Activated T-cell treated with anti-CD3 and anti-CD28 coated beads, Interleukin-2, amount 50 U/mL, for 24 hours (primary cell): ENCODE measurements around the gene SLC26A8.
"Not testable (repeated sequence)": the region's sequence is repeated elsewhere in the genome, so short reads cannot be mapped to it uniquely, and the experiment has no call there.

Experiments
- DNase-seq: peaks from one replicate; pipeline ENCODE4 v3.0.0-alpha.2; 2020
- H3K27ac Mint-ChIP-seq: 2 replicates; pipeline ENCODE4 v1.8.0; 2020; ENCODE audit warnings: mild to moderate bottlenecking, mixed read lengths
- H3K27me3 Mint-ChIP-seq: 2 replicates; pipeline ENCODE4 v1.8.0; 2020; ENCODE audit warnings: mixed read lengths
- H3K36me3 Mint-ChIP-seq: 2 replicates; pipeline ENCODE4 v1.8.0; 2020; ENCODE audit warnings: low read depth, mixed read lengths
- H3K4me1 Mint-ChIP-seq: 2 replicates; pipeline ENCODE4 v1.8.0; 2020; ENCODE audit warnings: low read depth, mixed read lengths
- H3K4me3 Mint-ChIP-seq: 2 replicates; pipeline ENCODE4 v1.8.0; 2020; ENCODE audit warnings: mild to moderate bottlenecking, moderate library complexity, mixed read lengths
- H3K9me3 Mint-ChIP-seq: 2 replicates; pipeline ENCODE4 v1.8.0; 2020; ENCODE audit warnings: mixed read lengths

The SLC26A8 gene

GRCh38 chr6:35967076-35967774 lies 57.2 kb downstream of the SLC26A8 start:
- no peaks in the 10 kb centered on the region for H3K4me1 Mint-ChIP-seq
- H3K27ac Mint-ChIP-seq = no peak overlapping the region
- H3K27me3 Mint-ChIP-seq = peaks cover 5% of the 10 kb centered on the region
- DNase-seq = no peak
- no peaks in the 10 kb centered on the region for H3K36me3 Mint-ChIP-seq
- no peaks in the 10 kb centered on the region for H3K9me3 Mint-ChIP-seq
- no peak overlapping the region for H3K4me3 Mint-ChIP-seq

- H3K27ac Mint-ChIP-seq = no peak overlapping the region
- no peaks in the 10 kb centered on the region for H3K9me3 Mint-ChIP-seq
- H3K4me1 Mint-ChIP-seq = no peaks in the 10 kb centered on the region
- peaks cover 11% of the 10 kb centered on the region for H3K27me3 Mint-ChIP-seq
- no peak for DNase-seq
- H3K36me3 Mint-ChIP-seq = no peaks in the 10 kb centered on the region
- no peak overlapping the region for H3K4me3 Mint-ChIP-seq
These were observed 61.5 kb downstream of the SLC26A8 start for GRCh38 chr6:35962779-35963560.

GRCh38 chr6:35960187-35960586 lies 64.3 kb downstream of the SLC26A8 start:
- no peak overlapping the region for H3K27ac Mint-ChIP-seq
- H3K27me3 Mint-ChIP-seq = peaks cover 11% of the 10 kb centered on the region
- H3K36me3 Mint-ChIP-seq = no peaks in the 10 kb centered on the region
- H3K4me3 Mint-ChIP-seq = no peak overlapping the region
- H3K9me3 Mint-ChIP-seq = no peaks in the 10 kb centered on the region
- no peaks in the 10 kb centered on the region for H3K4me1 Mint-ChIP-seq
- no peak for DNase-seq

- Mint-ChIP-seq H3K9me3 (no peaks in the 10 kb centered on the region), H3K36me3 (no peaks in the 10 kb centered on the region)
- DNase-seq = no peak
These were observed 68.5 kb downstream of the SLC26A8 start for GRCh38 chr6:35955970-35956369.

GRCh38 chr6:35955521-35955920 lies 68.9 kb downstream of the SLC26A8 start:
- no peak for DNase-seq
- Mint-ChIP-seq H3K4me3 (no peak overlapping the region), H3K27ac (no peak overlapping the region), H3K36me3 (no peaks in the 10 kb centered on the region), H3K9me3 (no peaks in the 10 kb centered on the region), H3K27me3 (peaks cover 6% of the 10 kb centered on the region), H3K4me1 (peaks cover 11% of the 10 kb centered on the region)

More at GRCh38 chr6:35955970-35956369, 68.5 kb downstream of the SLC26A8 start:
- peaks cover 6% of the 10 kb centered on the region for H3K27me3 Mint-ChIP-seq
- H3K4me1 Mint-ChIP-seq = peaks cover 11% of the 10 kb centered on the region
- H3K4me3 Mint-ChIP-seq = no peak overlapping the region
- no peak overlapping the region for H3K27ac Mint-ChIP-seq

- Mint-ChIP-seq H3K4me3 (no peak overlapping the region), H3K4me1 (peaks cover 11% of the 10 kb centered on the region), H3K36me3 (no peaks in the 10 kb centered on the region), H3K9me3 (no peaks in the 10 kb centered on the region), H3K27me3 (peaks cover 6% of the 10 kb centered on the region), H3K27ac (no peak overlapping the region)
- DNase-seq = no peak
These were observed 69.4 kb downstream of the SLC26A8 start for GRCh38 chr6:35955071-35955470.

GRCh38 chr6:35954333-35954732 lies 70.1 kb downstream of the SLC26A8 start:
- no peak overlapping the region for H3K4me3 Mint-ChIP-seq
- H3K4me1 Mint-ChIP-seq = peaks cover 11% of the 10 kb centered on the region

GRCh38 chr6:35948725-35949124 lies 75.7 kb downstream of the SLC26A8 start:
- no peaks in the 10 kb centered on the region for H3K36me3 Mint-ChIP-seq
- no peak for DNase-seq

More at GRCh38 chr6:35954333-35954732, 70.1 kb downstream of the SLC26A8 start:
- H3K36me3 Mint-ChIP-seq = no peaks in the 10 kb centered on the region
- no peaks in the 10 kb centered on the region for H3K9me3 Mint-ChIP-seq
- DNase-seq = no peak
- H3K27ac Mint-ChIP-seq = no peak overlapping the region
- H3K27me3 Mint-ChIP-seq = peaks cover 6% of the 10 kb centered on the region

GRCh38 chr6:35945650-35946025 lies 78.8 kb downstream of the SLC26A8 start:
- no peaks in the 10 kb centered on the region for H3K36me3 Mint-ChIP-seq
- no peak overlapping the region for H3K27ac Mint-ChIP-seq
- H3K4me3 Mint-ChIP-seq = no peak overlapping the region

More at GRCh38 chr6:35948725-35949124, 75.7 kb downstream of the SLC26A8 start:
- Mint-ChIP-seq H3K4me3 (no peak overlapping the region), H3K27me3 (no peaks in the 10 kb centered on the region), H3K9me3 (no peaks in the 10 kb centered on the region), H3K27ac (no peak overlapping the region), H3K4me1 (peaks cover 11% of the 10 kb centered on the region)

GRCh38 chr6:35943390-35943789 lies 81.1 kb downstream of the SLC26A8 start:
- Mint-ChIP-seq H3K27me3 (no peaks in the 10 kb centered on the region), H3K4me1 (no peaks in the 10 kb centered on the region), H3K27ac (no peak overlapping the region), H3K9me3 (peaks cover 2% of the 10 kb centered on the region), H3K4me3 (no peak overlapping the region), H3K36me3 (no peaks in the 10 kb centered on the region)
- DNase-seq = no peak

More at GRCh38 chr6:35945650-35946025, 78.8 kb downstream of the SLC26A8 start:
- Mint-ChIP-seq H3K9me3 (peaks cover 2% of the 10 kb centered on the region), H3K27me3 (no peaks in the 10 kb centered on the region), H3K4me1 (no peaks in the 10 kb centered on the region)
- no peak for DNase-seq

- H3K9me3 Mint-ChIP-seq = peaks cover 2% of the 10 kb centered on the region
- no peak for DNase-seq
These were observed 82.1 kb downstream of the SLC26A8 start for GRCh38 chr6:35942355-35942754.

GRCh38 chr6:35941170-35941569 lies 83.3 kb downstream of the SLC26A8 start:
- H3K4me3 Mint-ChIP-seq, DNase-seq, H3K9me3 Mint-ChIP-seq, H3K4me1 Mint-ChIP-seq, H3K27me3 Mint-ChIP-seq, H3K27ac Mint-ChIP-seq, H3K36me3 Mint-ChIP-seq: not testable (repeated sequence)

More at GRCh38 chr6:35942355-35942754, 82.1 kb downstream of the SLC26A8 start:
- H3K4me1 Mint-ChIP-seq = no peaks in the 10 kb centered on the region
- no peak overlapping the region for H3K27ac Mint-ChIP-seq
- H3K4me3 Mint-ChIP-seq = no peak overlapping the region
- no peaks in the 10 kb centered on the region for H3K27me3 Mint-ChIP-seq
- no peaks in the 10 kb centered on the region for H3K36me3 Mint-ChIP-seq

GRCh38 chr6:35940014-35940413 lies 84.4 kb downstream of the SLC26A8 start:
- H3K9me3 Mint-ChIP-seq, H3K4me3 Mint-ChIP-seq, H3K4me1 Mint-ChIP-seq, H3K36me3 Mint-ChIP-seq, H3K27ac Mint-ChIP-seq, H3K27me3 Mint-ChIP-seq, DNase-seq: not testable (repeated sequence)

- not testable (repeated sequence) for H3K4me3 Mint-ChIP-seq, H3K36me3 Mint-ChIP-seq, H3K4me1 Mint-ChIP-seq, H3K9me3 Mint-ChIP-seq, DNase-seq, H3K27ac Mint-ChIP-seq, H3K27me3 Mint-ChIP-seq
These were observed 85.2 kb downstream of the SLC26A8 start for GRCh38 chr6:35939259-35939658.

- DNase-seq = no peak
- H3K4me3 Mint-ChIP-seq = no peak overlapping the region
- no peaks in the 10 kb centered on the region for H3K36me3 Mint-ChIP-seq
- H3K27ac Mint-ChIP-seq = no peak overlapping the region
- no peaks in the 10 kb centered on the region for H3K27me3 Mint-ChIP-seq
- H3K4me1 Mint-ChIP-seq = peaks cover 4% of the 10 kb centered on the region
- H3K9me3 Mint-ChIP-seq = peaks cover 5% of the 10 kb centered on the region
These were observed 87.6 kb downstream of the SLC26A8 start for GRCh38 chr6:35936681-35937359.
